T-helper 1 cell (primary cell): ENCODE results near the gene IL7R.
"Not testable (repeated sequence)": the region's sequence is repeated elsewhere in the genome, so short reads cannot be mapped to it uniquely, and the experiment has no call there.

ENCODE experiments used
- DNase-seq, 5 donors: peaks; one replicate each; pipeline ENCODE4 v3.0.0-alpha.2; 2012 to 2020

Gene IL7R

GRCh38 chr5:35876922-35877321 is 20.2 kb downstream of the IL7R start:
- no peak for DNase-seq

GRCh38 chr5:35877655-35878054 is 21.0 kb downstream of the IL7R start:
- DNase-seq: no peak

- DNase-seq: no peak
Observed at GRCh38 chr5:35878079-35878478, 21.4 kb downstream of the IL7R start.

GRCh38 chr5:35879096-35879495 is 22.4 kb downstream of the IL7R start:
- no peak for DNase-seq

GRCh38 chr5:35879649-35880048 is 23.0 kb downstream of the IL7R start:
- DNase-seq: no peak

- no peak for DNase-seq
Observed at GRCh38 chr5:35880156-35880555, 23.5 kb downstream of the IL7R start.

GRCh38 chr5:35881758-35882157 is 25.1 kb downstream of the IL7R start:
- DNase-seq: no peak

GRCh38 chr5:35884191-35884769 is 27.6 kb downstream of the IL7R start:
- DNase-seq: peak in 1 of 5 donors; percentile 45

- no peak for DNase-seq
Observed at GRCh38 chr5:35884773-35885172, 28.1 kb downstream of the IL7R start.

- DNase-seq: no peak
Observed at GRCh38 chr5:35886381-35886780, 29.7 kb downstream of the IL7R start.

GRCh38 chr5:35887321-35888100 is 30.8 kb downstream of the IL7R start:
- DNase-seq: no peak

GRCh38 chr5:35890021-35891020 is 33.6 kb downstream of the IL7R start:
- DNase-seq: no peak

GRCh38 chr5:35892799-35893198 is 36.1 kb downstream of the IL7R start:
- DNase-seq: not testable (repeated sequence)

- no peak for DNase-seq
Observed at GRCh38 chr5:35894131-35894530, 37.4 kb downstream of the IL7R start.

GRCh38 chr5:35898952-35899660 is 42.4 kb downstream of the IL7R start:
- no peak for DNase-seq

- no peak for DNase-seq
Observed at GRCh38 chr5:35899800-35900199, 43.1 kb downstream of the IL7R start.

- DNase-seq: no peak
Observed at GRCh38 chr5:35900972-35901695, 44.4 kb downstream of the IL7R start.

GRCh38 chr5:35902046-35902672 is 45.5 kb downstream of the IL7R start:
- peak in 1 of 5 donors; percentile 90 for DNase-seq

- peak in 1 of 5 donors; percentile 47 for DNase-seq
Observed at GRCh38 chr5:35903631-35904203, 47.0 kb downstream of the IL7R start.

- peak in 1 of 5 donors; percentile 75 for DNase-seq
Observed at GRCh38 chr5:35904443-35905132, 47.9 kb downstream of the IL7R start.
